Subcutaneous abdominal adipose tissue (tissue), 5 donors: ENCODE measurements around the gene TSHZ1.
"Not testable (repeated sequence)": the region's sequence is repeated elsewhere in the genome, so short reads cannot be mapped to it uniquely, and the experiment has no call there.

Source experiments
- H3K27ac ChIP-seq: one replicate; pipeline ENCODE4 v1.7.0; 2013; ENCODE audit warnings: low read depth, mild to moderate bottlenecking, inconsistent platforms, low read length, moderate library complexity
- H3K27me3 ChIP-seq, 5 donors: one replicate each; pipeline ENCODE4 v1.7.0; 2013; ENCODE audit warnings: low read length in 5 of 5, inconsistent platforms in 1 of 5; ENCODE audit not compliant: control insufficient read depth in 5 of 5, insufficient read depth in 4 of 5
- H3K36me3 ChIP-seq, 5 donors: one replicate each; pipeline ENCODE4 v1.7.0; 2013; ENCODE audit warnings: low read length in 5 of 5; ENCODE audit not compliant: control insufficient read depth in 5 of 5, insufficient read depth in 5 of 5
- H3K4me1 ChIP-seq, 5 donors: one replicate each; pipeline ENCODE4 v1.7.0; 2013; ENCODE audit warnings: low read length in 5 of 5, mild to moderate bottlenecking in 3 of 5, moderate library complexity in 1 of 5; ENCODE audit not compliant: control insufficient read depth in 5 of 5, insufficient read depth in 5 of 5
- H3K4me3 ChIP-seq, 5 donors: one replicate each; pipeline ENCODE4 v1.7.0; 2013; ENCODE audit warnings: low read length in 5 of 5, low read depth in 1 of 5
- H3K9ac ChIP-seq, 5 donors: one replicate each; pipeline ENCODE4 v1.7.0; 2013; ENCODE audit warnings: low read length in 5 of 5, mild to moderate bottlenecking in 4 of 5, moderate library complexity in 3 of 5
- H3K9me3 ChIP-seq, 5 donors: one replicate each; pipeline ENCODE4 v1.7.0; 2013; ENCODE audit warnings: low read length in 5 of 5; ENCODE audit not compliant: control insufficient read depth in 5 of 5
- donor health status: healthy.
- donor health status: healthy.
- donor health status: healthy.
- donor health status: healthy.
- donor health status: healthy.

The TSHZ1 gene

DNA sequence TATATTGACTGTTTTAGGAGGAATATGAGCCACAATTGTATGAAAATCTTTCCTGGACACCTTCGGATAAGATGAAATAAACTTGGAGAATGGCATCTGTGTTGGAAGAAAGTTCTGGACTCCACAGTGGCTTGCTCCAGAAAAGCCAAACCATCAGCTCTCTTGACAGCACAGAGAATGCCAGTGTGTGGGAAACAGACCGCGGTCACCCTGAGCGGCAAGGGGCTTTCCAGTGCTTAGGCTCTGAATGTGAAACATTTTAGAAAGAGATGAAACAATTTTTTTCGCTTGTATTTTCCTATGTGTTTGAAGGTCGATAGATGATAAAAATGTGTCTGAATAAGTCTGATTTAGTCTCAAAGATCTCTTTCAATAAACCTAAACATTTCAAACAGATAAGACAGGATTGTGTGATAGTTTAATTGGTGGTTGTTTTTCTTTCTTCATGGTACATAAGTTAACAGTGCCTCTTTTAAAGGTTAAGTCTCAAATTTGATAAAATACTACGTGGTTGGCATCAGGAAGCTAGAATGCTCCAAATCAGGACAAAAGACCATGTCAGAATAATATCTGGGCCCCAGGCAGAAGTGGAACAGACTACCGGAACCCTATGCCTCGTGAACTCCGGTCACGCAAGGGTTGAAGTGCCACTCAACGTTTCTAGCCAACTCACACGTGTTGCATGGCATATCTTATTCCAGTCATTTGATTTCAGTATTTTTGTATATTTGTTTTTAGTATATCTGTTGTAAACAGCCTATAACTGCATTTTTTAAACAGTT lies 30.6 kb upstream of the TSHZ1 start:
- H3K27me3 ChIP-seq: peaks cover 0 to 3% (median 0%) of the 10 kb centered on the region in 5 donors
- H3K4me1 ChIP-seq: peaks cover 0 to 4% (median 1%) of the 10 kb centered on the region in 5 donors
- no peak overlapping the region for H3K9ac ChIP-seq
- H3K27ac ChIP-seq: no peak overlapping the region
- H3K4me3 ChIP-seq: no peak overlapping the region
- H3K9me3 ChIP-seq: no peaks in the 10 kb centered on the region
- H3K36me3 ChIP-seq: no peaks in the 10 kb centered on the region

- Histone ChIP-seq H3K4me3 (no peak overlapping the region), H3K9me3 (no peaks in the 10 kb centered on the region), H3K27ac (no peak overlapping the region), H3K27me3 (peaks cover 0 to 3% (median 0%) of the 10 kb centered on the region in 5 donors), H3K4me1 (peaks cover 0 to 23% (median 8%) of the 10 kb centered on the region in 5 donors), H3K9ac (no peak overlapping the region), H3K36me3 (no peaks in the 10 kb centered on the region)
Observed at GRCh38 chr18:75183524-75183923, 27.1 kb upstream of the TSHZ1 start.

DNA sequence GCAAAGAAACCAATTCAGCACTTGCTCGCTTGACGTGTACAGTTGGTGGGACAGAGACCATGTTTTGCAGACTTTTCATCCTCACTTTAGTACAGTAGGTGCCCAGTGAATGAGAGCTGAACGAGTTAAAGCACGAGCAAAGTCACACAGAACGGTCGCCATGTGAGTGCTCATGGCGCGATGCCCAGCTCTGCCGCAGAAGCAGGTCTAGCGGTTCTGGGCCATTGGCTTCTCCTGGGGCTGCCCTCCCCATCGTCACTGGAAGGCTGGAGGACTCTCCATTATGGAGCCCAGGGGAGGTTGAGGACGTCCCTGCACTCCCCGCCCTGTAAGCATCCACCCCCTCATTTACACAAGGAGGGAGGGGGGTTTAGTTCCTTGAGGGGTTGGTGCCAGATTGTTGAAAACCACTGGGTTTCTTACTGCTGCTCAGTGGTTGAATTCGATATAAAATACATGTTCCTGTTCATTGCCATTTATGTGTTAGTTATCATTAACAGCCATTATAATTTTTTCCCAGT lies 26.6 kb upstream of the TSHZ1 start:
- H3K27ac ChIP-seq: no peak overlapping the region
- peaks cover 0 to 3% (median 0%) of the 10 kb centered on the region in 5 donors for H3K27me3 ChIP-seq
- H3K4me3 ChIP-seq: no peak overlapping the region
- H3K9ac ChIP-seq: no peak overlapping the region
- peaks cover 0 to 23% (median 8%) of the 10 kb centered on the region in 5 donors for H3K4me1 ChIP-seq
- no peaks in the 10 kb centered on the region for H3K36me3 ChIP-seq
- no peaks in the 10 kb centered on the region for H3K9me3 ChIP-seq

DNA sequence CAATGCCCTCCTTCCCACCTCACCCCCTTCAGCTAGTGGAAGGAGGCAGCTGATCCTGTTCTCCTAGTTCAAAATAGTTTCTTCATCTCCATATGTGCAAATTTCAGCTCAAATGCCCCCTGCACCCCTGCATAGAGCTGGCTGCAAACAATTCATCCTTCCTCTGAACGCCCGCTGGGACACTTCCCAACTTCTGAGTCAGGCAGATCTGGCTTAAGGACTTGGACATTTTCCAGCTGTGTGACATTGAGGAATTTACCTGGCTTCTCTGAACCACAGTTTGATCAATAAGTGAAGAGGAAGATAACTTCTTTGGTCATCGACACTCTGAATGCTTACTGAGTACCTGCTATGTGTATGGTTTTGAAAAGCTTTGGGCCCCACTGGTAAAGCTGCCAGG lies 25.1 kb upstream of the TSHZ1 start:
- no peaks in the 10 kb centered on the region for H3K36me3 ChIP-seq
- no peaks in the 10 kb centered on the region for H3K9me3 ChIP-seq
- no peak overlapping the region for H3K4me3 ChIP-seq
- H3K4me1 ChIP-seq: peaks cover 0 to 23% (median 8%) of the 10 kb centered on the region in 5 donors
- peaks cover 0 to 3% (median 0%) of the 10 kb centered on the region in 5 donors for H3K27me3 ChIP-seq
- H3K27ac ChIP-seq: no peak overlapping the region
- H3K9ac ChIP-seq: no peak overlapping the region

- H3K27me3 ChIP-seq, H3K27ac ChIP-seq, H3K9ac ChIP-seq, H3K4me3 ChIP-seq, H3K36me3 ChIP-seq, H3K9me3 ChIP-seq: not testable (repeated sequence)
- H3K4me1 ChIP-seq: peaks cover 0 to 26% (median 8%) of the 10 kb centered on the region in 5 donors
Observed at GRCh38 chr18:75187702-75188101, 22.9 kb upstream of the TSHZ1 start.

DNA sequence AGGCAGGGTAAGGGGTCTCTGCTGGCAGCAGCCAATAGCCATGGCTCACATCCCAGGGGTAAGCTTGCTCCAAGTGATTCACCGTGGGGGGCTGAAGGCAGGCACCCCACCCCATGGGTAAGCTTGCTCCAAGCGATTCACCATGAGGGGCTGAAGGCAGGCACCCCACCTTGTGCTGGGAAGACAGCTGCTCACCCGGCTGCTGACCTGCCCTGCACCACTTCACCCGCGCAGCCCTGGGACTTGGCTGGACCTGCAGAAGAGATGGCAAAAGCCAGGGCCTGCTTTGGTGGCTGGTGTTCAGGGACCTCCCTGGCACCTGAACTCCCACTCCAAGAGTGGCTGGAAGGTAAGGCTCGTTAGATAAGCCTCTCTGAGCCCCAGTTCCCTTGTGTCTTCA lies 20.9 kb upstream of the TSHZ1 start:
- Histone ChIP-seq H3K9me3 (no peaks in the 10 kb centered on the region), H3K4me3 (no peak overlapping the region), H3K9ac (no peak overlapping the region), H3K27me3 (peaks cover 0 to 3% (median 0%) of the 10 kb centered on the region in 5 donors), H3K4me1 (peaks cover 0 to 28% (median 8%) of the 10 kb centered on the region in 5 donors), H3K36me3 (no peaks in the 10 kb centered on the region), H3K27ac (no peak overlapping the region)

DNA sequence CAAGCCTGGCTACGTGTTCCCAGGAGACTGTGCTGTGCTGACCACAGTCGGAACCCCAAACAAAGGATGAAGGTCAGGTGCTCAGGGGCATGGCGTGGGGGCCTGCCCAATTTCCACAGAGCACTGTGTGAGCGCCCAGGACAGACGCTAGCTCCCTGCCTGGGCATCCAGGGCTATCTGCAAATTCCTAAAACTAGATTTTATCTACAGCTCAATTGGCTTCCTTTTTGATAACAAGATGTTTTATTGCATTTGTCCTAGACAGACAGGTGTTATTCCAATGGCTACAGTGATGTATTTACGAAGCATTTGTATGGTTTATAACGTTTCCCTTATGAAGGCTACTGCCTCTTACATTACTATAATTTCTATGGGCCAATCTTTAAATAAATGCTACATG lies 17.7 kb upstream of the TSHZ1 start:
- no peak overlapping the region for H3K27ac ChIP-seq
- H3K36me3 ChIP-seq: peaks cover 0 to 5% (median 0%) of the 10 kb centered on the region in 5 donors
- no peak overlapping the region for H3K4me3 ChIP-seq
- H3K27me3 ChIP-seq: no peaks in the 10 kb centered on the region
- no peak overlapping the region for H3K9ac ChIP-seq
- H3K4me1 ChIP-seq: peaks cover 0 to 7% (median under 1%) of the 10 kb centered on the region in 5 donors
- H3K9me3 ChIP-seq: no peaks in the 10 kb centered on the region

- no peaks in the 10 kb centered on the region for H3K9me3 ChIP-seq
- H3K9ac ChIP-seq: no peak overlapping the region
- H3K4me3 ChIP-seq: no peak overlapping the region
- H3K27ac ChIP-seq: peak overlapping the region; percentile 6
- H3K36me3 ChIP-seq: peaks cover 0 to 22% (median 6%) of the 10 kb centered on the region in 5 donors
- peaks cover 0 to 37% (median 22%) of the 10 kb centered on the region in 5 donors for H3K4me1 ChIP-seq
- H3K27me3 ChIP-seq: no peaks in the 10 kb centered on the region
Observed at GRCh38 chr18:75198036-75198435, 12.6 kb upstream of the TSHZ1 start.

DNA sequence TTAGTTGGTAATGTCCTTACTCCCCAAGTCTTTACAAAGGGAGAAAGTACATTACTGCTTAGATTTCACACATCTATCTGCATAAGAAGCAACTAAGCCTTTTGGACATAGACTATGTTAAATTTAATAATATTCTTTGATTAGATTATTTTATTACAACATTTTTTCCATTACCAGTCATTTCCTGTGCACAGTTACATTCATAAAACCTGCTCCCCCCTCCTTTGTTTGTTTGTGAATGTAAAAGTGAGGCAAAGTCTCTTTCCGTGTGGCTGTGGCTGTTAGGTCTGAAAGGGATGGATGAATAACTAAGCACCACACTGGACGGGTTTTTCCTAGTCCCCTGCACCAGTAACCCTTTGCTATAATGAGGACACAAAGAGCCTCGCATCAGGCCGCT lies 11.3 kb upstream of the TSHZ1 start:
- H3K27ac ChIP-seq: no peak overlapping the region
- H3K9ac ChIP-seq: no peak overlapping the region
- H3K4me3 ChIP-seq: no peak overlapping the region
- no peaks in the 10 kb centered on the region for H3K27me3 ChIP-seq
- no peaks in the 10 kb centered on the region for H3K9me3 ChIP-seq
- H3K4me1 ChIP-seq: peaks cover 0 to 50% (median 35%) of the 10 kb centered on the region in 5 donors
- peaks cover 0 to 22% (median 6%) of the 10 kb centered on the region in 5 donors for H3K36me3 ChIP-seq

- Histone ChIP-seq H3K4me3 (no peak overlapping the region), H3K9me3 (no peaks in the 10 kb centered on the region), H3K27me3 (no peaks in the 10 kb centered on the region), H3K9ac (no peak overlapping the region), H3K27ac (no peak overlapping the region), H3K36me3 (peaks cover 0 to 22% (median 6%) of the 10 kb centered on the region in 5 donors), H3K4me1 (peaks cover 0 to 55% (median 42%) of the 10 kb centered on the region in 5 donors)
Observed at GRCh38 chr18:75200071-75200470, 10.5 kb upstream of the TSHZ1 start.
